Kidney (tissue), 14 donors: ENCODE data around the gene NCAM2. TPM values are rescaled to one million over a fixed set of nuclear protein-coding genes. Genes with fewer than 3 reads are reported as not detected.

Experiments used
- DNase-seq, 5 donors: peaks; one replicate each; pipeline ENCODE4 v3.0.0-alpha.2; 2013 to 2020
- FAIRE-seq: peaks from 2 replicates; lab custom pipeline; 2012; peaks lifted over from hg19 to GRCh38; lab: Jason Lieb, UNC
- H3K27ac ChIP-seq, 2 donors: one replicate each; pipeline ENCODE4 v1.7.0; 2013; ENCODE audit warnings: low read depth in 2 of 2, low read length in 2 of 2, inconsistent platforms in 1 of 2
- H3K27me3 ChIP-seq: one replicate; pipeline ENCODE4 v1.7.1; 2013; ENCODE audit warnings: low read length, inconsistent platforms; ENCODE audit not compliant: control insufficient read depth, insufficient read depth
- H3K36me3 ChIP-seq, 3 donors: one replicate each; pipeline versions ENCODE4 v1.7.0 to v1.7.1; 2013; ENCODE audit warnings: low read length in 3 of 3, control low read depth in 1 of 3, inconsistent platforms in 1 of 3; ENCODE audit not compliant: insufficient read depth in 3 of 3, control insufficient read depth in 2 of 3
- H3K4me1 ChIP-seq, 3 donors: one replicate each; pipeline versions ENCODE4 v1.7.0 to v1.7.1; 2013; ENCODE audit warnings: low read length in 3 of 3, inconsistent platforms in 1 of 3, low read depth in 1 of 3; ENCODE audit not compliant: control insufficient read depth in 2 of 3, insufficient read depth in 2 of 3
- H3K4me3 ChIP-seq, 3 donors: one replicate each; pipeline versions ENCODE4 v1.7.0 to v1.8.1; 2013; ENCODE audit warnings: low read length in 3 of 3, control low read depth in 1 of 3, inconsistent platforms in 1 of 3
- H3K9ac ChIP-seq, 3 donors: one replicate each; pipeline versions ENCODE4 v1.7.0 to v1.7.1; 2013; ENCODE audit warnings: low read length in 3 of 3, control low read depth in 1 of 3, inconsistent platforms in 1 of 3
- H3K9me3 ChIP-seq, 3 donors: one replicate each; pipeline versions ENCODE4 v1.7.0 to v1.7.1; 2013; ENCODE audit warnings: low read length in 3 of 3, control low read depth in 1 of 3, inconsistent platforms in 1 of 3; ENCODE audit not compliant: control insufficient read depth in 2 of 3, insufficient read depth in 1 of 3
- CTCF ChIP-seq: IDR thresholded peaks from 3 replicates; pipeline ENCODE4 v1.5.1; 2012; ENCODE audit warnings: mild to moderate bottlenecking, moderate library complexity, borderline replicate concordance; ENCODE audit not compliant: insufficient read depth; ENCODE audit errors: extremely low read depth
- intact Hi-C: fragments of 100-400 bp; cut with DNase I; formaldehyde crosslinking; loops from one replicate; pipeline ENCODE4 v1.11.1; 2022
- polyA plus RNA-seq: library from polyadenylated mRNA; stranded (reverse); fragments of 350-450 nt; fragmentation: Illumina TruSeq; extraction: RNeasy Lipid Tissue Mini Kit (QIAGEN cat#74804); gene quantifications from one replicate; pipeline ENCODE4 v1.2.3, GENCODE V29; 2014; ENCODE audit warnings: low read depth, low replicate concordance; ENCODE audit not compliant: insufficient read depth
- total RNA-seq: library from RNA; stranded (reverse); fragmentation: NEBNext Ultra II Directional; extraction: Animal tissue kit (Norgen Biotek cat#: 25700); gene quantifications from one replicate; pipeline ENCODE4 v1.2.1, GENCODE V29; 2021
- donor health status: control.
- donor health status: control.
- donor health status: control.
- donor health status: control.
- donor health status: control.
- donor health status: DM: yes; HTN: yes; CAD: no.
- donor health status: Normal renal cell carcinoma (clear cell type).

Gene NCAM2
- total and polyA plus RNA-seq, 2 donors from 2014 or later = 0.13 to 0.82 TPM

GRCh38 chr21:21196848-21197247, 198.6 kb downstream of the NCAM2 start:
- no peak overlapping the region for H3K4me3 ChIP-seq
- no peaks in the 10 kb centered on the region for H3K4me1 ChIP-seq
- H3K9ac ChIP-seq = no peak overlapping the region
- DNase-seq = no peak
- no peak overlapping the region for H3K27ac ChIP-seq
- no peaks in the 10 kb centered on the region for H3K9me3 ChIP-seq
- H3K36me3 ChIP-seq = no peaks in the 10 kb centered on the region
- no peak for TF ChIP-seq CTCF
- no peaks in the 10 kb centered on the region for H3K27me3 ChIP-seq
- FAIRE-seq = no peak
- intact Hi-C loops = no loop called here

- intact Hi-C loops = no loop called here
- Histone ChIP-seq H3K27ac (no peak overlapping the region), H3K4me3 (no peak overlapping the region), H3K4me1 (no peaks in the 10 kb centered on the region), H3K36me3 (no peaks in the 10 kb centered on the region), H3K9ac (no peak overlapping the region), H3K9me3 (no peaks in the 10 kb centered on the region), H3K27me3 (no peaks in the 10 kb centered on the region)
- DNase-seq = no peak
- FAIRE-seq = no peak
- no peak for TF ChIP-seq CTCF
Measured at GRCh38 chr21:21199342-21200102, 201.3 kb downstream of the NCAM2 start.

- peak; percentile 68 for FAIRE-seq
- H3K9me3 ChIP-seq = no peaks in the 10 kb centered on the region
- no peaks in the 10 kb centered on the region for H3K36me3 ChIP-seq
- H3K27ac ChIP-seq = no peak overlapping the region
- H3K4me1 ChIP-seq = no peaks in the 10 kb centered on the region
- no peak for TF ChIP-seq CTCF
- H3K27me3 ChIP-seq = no peaks in the 10 kb centered on the region
- H3K9ac ChIP-seq = no peak overlapping the region
- peak in 1 of 5 donors; percentile 49 for DNase-seq
- intact Hi-C loops = no loop called here
- no peak overlapping the region for H3K4me3 ChIP-seq
Measured at GRCh38 chr21:21200103-21200938, 202.1 kb downstream of the NCAM2 start.
